HuH-7.5 (cell line): ENCODE measurements around the gene DCD.

Experiments
- DNase-seq: peaks from one replicate; pipeline ENCODE4 v3.0.0; 2011; ENCODE audit warnings: low spot score

DCD gene

GRCh38 chr12:54606556-54606955, 41.6 kb downstream of the DCD start:
- no peak for DNase-seq

GRCh38 chr12:54605138-54605970, 42.8 kb downstream of the DCD start:
- DNase-seq, result no peak

GRCh38 chr12:54604436-54604835, 43.7 kb downstream of the DCD start:
- DNase-seq, result no peak

- no peak for DNase-seq
Observed at GRCh38 chr12:54603872-54604271, 44.3 kb downstream of the DCD start.

GRCh38 chr12:54603173-54603814, 44.9 kb downstream of the DCD start:
- DNase-seq, result peak; percentile 68

GRCh38 chr12:54602661-54603060, 45.5 kb downstream of the DCD start:
- no peak for DNase-seq

GRCh38 chr12:54601841-54602240, 46.3 kb downstream of the DCD start:
- DNase-seq, result no peak

- no peak for DNase-seq
Observed at GRCh38 chr12:54598970-54599369, 49.2 kb downstream of the DCD start.

GRCh38 chr12:54596526-54596946, 51.6 kb downstream of the DCD start:
- no peak for DNase-seq

- DNase-seq, result no peak
Observed at GRCh38 chr12:54595471-54595870, 52.7 kb downstream of the DCD start.
